Measurements from ENCODE around the gene SIM1.

Gene SIM1, protein sequence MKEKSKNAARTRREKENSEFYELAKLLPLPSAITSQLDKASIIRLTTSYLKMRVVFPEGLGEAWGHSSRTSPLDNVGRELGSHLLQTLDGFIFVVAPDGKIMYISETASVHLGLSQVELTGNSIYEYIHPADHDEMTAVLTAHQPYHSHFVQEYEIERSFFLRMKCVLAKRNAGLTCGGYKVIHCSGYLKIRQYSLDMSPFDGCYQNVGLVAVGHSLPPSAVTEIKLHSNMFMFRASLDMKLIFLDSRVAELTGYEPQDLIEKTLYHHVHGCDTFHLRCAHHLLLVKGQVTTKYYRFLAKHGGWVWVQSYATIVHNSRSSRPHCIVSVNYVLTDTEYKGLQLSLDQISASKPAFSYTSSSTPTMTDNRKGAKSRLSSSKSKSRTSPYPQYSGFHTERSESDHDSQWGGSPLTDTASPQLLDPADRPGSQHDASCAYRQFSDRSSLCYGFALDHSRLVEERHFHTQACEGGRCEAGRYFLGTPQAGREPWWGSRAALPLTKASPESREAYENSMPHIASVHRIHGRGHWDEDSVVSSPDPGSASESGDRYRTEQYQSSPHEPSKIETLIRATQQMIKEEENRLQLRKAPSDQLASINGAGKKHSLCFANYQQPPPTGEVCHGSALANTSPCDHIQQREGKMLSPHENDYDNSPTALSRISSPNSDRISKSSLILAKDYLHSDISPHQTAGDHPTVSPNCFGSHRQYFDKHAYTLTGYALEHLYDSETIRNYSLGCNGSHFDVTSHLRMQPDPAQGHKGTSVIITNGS
- 0 to 1.3 reads per million in 2 donors for total RNA-seq

DNA sequence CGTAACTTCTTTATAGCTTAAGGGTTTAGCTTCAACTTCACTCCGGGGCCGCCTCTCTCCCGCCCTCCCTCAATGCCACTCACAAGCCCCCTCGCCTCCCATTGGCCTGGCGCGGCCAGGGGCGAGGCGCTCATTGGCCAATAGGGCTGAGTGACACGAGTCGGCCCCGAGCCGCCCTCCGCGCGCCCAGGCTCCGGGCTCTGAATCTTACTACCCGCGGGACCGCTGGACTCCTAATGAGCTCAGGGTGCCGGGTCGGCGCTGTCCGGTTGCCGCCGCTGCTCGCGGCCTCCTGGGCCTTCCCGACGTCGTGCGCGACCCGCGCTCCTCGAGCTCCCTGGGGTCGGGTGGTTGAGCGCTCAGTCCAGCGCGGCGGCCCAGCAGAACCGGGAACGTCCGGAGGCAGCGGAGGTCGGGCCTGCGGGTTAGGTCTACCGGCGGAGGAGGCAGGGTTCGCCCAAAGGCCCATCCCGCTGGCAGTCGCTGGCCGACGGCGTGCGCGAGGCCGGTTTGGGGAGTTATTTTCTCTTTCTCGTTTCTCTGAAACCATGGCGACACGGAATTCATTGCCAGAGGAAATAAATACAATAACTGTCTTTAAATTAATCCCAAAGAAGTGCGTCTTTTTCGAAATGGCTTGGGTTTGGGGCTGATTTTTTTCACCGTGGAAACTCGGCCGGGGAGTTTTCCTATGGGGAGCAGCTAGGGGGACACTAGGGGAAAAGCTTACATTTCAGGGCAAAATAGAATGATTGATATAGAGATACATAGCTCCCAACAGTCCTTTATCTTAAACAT, at the start of gene SIM1:
Gene SIM1, minus strand, starts transcription at position 19 of the 798 bp plus-strand sequence. CDS start 1,453 bp downstream, outside the sequence.
- DNase-seq = peak in 1 of 5 experiments; percentile 73

DNA sequence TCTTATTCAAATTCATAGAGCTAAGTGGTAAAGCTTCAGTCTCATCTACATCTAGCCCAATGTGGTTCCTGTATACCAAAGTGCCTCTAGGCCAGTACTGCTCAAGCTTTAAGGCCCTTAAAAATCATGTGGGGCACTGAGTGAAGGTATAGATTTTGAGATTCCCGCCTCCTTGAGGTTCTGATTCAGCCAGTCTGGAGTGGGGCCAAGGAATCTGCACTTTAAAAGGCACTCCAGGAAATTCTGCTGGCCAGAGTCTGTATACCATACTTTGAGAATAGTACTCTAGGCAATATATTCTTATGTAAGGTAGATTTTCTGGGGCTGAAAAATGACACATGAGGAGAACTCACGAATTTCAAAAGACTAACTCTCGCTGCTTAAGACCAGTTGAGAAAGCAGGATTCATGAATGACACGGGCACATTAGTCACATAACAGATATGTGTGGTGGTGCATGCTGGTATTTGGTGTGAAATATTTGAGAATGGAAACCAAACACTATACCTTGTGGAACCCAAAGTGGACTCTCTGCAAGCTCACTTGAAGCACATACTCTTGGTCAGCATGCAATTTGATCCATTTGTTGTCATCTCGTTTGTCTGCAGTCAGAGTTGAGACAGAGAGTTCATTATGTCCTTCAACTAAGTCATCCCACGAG, 47.6 kb upstream of the SIM1 start:
- DNase-seq = no peak

DNA sequence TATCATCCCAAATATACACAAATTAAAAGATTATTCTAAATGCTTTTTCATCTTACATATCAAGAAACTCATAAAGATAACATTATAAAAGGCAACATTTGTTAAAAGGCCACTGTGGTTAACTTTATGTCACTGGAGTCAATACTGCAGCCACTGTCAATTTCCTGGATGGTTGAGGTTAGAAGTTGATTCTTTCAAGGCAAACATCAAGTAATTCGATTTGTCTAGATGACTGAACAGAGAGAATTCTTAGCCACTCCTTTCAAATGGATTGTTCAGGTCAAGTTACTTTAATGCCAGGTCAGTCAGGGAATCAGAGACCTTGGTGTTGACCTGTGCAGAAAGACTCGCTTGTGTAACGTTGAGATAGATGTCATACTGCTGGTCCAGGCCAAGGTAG, 44.4 kb upstream of the SIM1 start:
- DNase-seq = peak in 1 of 5 experiments; percentile 10

DNA sequence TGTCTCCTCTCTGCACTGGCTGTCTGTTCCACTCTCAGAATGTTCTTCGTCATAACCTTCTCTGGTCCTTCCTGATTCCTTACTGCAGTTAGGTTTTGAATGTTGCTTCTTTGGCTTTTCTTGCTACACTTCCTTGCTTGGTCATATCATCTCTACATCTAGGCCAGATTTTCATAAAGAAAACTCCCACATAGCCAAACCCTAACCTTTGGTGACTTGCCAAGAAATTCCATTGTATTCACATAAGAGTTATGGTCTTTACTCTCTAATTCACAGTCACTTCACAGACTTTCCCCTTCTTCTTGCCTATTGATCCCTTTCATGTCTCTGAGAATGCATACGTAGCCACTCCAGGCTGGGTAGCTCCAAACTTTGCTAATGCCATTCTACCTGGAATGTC, 41.9 kb upstream of the SIM1 start:
- DNase-seq = no peak

DNA sequence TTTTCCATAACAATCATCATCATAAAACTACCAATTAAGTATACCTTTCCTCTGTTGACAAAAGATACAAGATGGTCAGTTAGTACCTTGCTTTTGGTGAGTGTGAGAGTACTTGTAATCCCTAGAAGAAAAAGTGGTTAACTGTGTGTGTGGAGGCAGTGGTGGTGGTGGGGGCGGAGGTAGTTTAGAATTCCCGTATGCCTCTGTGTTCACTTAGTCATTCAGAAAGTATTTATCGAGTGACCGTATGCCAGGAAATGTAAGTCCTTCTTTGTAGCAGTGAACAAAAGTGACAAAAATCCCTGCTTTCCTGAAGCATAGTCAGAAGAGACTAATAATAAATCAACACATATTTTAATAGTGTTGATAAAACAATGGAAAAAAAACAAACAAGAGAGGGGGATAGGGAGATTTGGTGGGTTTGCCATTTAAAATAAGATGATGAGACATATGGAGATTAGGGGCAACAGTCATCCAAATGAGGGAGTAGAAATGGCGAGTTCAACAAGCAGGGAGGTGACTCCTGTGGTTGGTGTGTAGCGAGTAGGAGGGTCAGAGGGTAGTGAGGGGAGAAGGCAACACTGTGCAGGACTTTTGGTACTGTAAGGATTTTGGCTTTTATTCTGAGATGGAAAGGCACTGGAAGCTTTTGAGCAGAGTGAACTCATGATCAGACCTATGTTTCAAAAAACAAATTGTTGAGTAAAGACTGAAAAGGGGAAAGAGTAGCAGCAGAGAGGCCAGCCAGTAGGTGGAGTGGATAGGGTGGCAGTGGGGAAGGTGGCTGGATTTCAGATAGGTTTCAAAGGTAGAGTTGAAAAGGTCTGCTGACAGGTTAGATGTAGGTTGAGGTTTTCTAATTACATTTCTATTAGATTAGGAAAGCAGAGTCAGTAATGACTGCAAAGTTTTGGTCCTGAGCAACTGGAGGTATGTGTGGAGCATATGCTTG, 40.3 kb upstream of the SIM1 start:
- DNase-seq = no peak

DNA sequence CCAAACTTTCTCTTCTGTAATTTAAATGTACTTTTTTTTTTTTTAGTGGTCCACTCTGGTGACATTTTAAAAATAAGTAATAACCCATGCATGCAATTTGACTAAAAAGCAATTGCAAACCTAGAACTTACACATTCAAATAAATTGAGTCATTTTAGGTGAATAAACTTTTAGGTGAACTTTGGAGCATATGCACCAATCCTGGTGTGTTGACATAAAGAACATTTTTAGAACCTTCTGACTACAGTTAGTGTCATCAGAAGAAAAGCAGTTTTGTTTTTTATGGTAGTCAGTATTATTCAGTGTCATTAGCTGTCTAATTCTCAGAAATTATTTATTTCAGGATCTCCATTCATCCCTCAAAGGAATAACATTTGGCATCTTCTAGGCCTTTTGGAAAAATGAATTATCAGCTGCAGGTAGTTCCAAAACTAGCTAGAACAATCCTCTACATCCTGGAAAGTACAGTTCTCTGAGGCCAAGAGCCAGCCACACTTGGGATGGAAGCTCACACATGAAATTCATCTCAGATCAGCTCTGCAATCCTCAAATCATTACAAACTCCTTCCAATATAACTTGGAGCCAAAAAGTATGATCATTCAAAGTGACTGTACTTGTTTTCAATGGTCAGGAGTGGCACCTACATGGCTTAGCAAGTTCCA, 38.5 kb upstream of the SIM1 start:
- DNase-seq = no peak

DNA sequence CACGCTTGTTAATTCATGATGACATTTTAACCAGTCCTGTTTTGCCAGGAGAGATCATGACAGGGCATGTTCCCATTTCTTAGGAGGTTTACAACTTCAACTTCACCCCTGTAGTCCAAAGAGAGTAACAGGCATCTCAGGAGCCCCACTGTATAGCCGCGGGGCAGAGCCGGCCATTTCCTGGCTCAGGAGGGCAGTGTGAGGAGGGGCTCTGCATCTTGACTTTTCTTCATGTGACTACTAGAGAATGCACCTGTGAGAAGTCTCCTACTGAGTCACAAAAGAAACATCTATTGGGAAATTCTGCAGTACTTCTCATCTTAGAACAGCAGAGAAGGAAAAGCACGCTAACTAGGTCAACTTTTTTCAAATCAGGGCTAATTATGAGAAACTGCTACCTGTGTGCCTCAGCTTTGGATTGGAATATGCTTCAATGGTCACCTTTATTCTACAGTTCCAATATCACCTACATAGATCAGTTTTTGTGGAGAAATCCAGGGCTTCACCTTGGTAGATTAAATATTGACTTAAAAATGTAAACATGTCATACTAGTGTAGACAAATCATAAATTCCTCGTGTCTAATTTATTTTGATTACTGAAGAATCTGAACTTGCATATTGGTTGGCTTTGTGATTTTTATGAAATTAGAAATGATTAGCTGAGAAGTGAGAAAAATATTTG, 28.6 kb upstream of the SIM1 start:
- no peak for DNase-seq

DNA sequence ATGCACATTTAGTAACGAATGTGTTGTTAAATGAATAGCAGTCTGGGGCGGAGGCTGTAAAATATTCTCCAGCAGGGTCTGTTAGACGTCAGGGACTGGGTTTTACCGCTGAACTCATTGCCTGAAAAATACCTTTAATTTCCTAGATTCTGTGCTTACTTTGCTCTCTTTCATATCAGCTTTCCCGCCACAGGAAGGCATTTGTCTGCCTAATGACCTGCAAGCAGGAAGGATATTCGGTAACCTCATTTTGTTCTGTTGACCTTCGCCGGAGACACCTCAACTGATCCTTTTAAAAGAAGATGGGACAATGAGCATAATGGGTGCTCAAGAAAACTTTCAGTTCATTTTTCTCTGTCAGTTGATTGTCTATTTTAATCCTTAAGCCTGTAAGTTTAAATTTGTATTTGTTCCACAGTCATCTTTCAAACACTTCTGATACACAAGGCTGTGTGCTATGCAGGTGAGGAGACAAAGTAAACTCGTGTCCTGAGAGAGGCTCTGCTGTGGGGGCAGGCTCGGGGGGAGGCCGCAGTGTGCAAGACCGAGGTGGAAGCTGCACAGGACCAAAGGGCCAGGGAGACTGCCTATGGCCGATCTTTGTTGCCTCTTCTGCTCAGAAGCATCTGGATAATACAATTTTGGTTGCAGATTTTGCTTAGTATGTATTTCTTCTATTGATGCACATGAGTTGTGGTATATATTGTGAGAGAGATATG, 27.4 kb upstream of the SIM1 start:
- DNase-seq = no peak

DNA sequence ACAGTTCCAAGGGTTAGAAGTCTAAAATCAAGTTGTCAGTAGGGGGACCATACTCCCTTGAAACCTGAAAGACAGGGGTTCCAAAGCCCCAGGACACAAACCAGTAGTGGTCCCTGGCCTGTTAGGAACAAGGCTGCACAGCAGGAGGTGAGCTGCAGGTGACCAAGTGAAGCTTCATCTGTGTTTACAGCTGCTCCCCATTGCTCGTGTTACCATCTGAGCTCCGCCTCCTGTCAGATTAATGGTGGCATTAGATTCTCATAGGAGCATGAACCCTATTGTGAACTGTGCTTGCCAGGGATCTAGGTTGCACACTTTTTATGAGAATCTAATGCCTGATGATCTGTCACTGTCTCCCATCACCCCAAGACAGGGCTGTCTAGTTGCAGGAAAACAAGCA, 25.3 kb upstream of the SIM1 start:
- no peak for DNase-seq

DNA sequence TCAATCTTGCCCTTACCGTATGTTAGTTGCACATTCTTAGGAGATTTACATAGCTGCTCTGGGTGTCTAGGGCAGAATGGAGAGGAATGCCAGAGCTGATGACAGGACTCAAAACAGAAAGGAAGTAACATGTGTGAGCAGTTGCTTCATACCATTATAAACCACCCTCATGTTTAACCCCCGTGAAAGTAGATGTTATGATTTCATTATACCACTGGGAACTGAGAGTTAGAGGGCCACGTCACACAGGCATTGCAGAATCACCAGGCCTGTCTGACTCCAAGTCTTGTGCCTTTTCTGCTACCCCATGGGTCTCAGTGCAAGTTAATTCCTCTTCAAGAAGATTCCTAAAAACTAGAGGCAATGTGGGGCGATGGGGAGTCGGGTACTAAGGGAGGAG, 23.5 kb upstream of the SIM1 start:
- no peak for DNase-seq

DNA sequence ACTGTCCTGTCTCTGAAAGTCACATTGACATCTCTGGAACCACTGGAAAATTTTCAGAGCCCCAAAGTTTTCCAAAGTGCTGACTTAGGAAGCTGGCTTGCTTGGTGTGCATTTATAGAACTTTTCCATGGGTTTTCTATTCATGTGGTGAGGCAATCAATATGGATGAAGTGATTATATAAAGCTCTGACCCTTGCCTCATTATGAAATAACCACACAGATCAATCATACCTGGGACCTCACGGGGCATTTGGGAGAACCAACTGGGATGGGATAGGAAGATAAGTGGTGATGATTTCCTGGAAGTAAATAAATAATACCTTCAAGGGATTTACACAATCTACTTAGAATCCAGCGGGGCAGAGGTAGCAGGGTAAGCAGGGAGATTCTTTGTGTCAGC, 22.9 kb upstream of the SIM1 start:
- no peak for DNase-seq

DNA sequence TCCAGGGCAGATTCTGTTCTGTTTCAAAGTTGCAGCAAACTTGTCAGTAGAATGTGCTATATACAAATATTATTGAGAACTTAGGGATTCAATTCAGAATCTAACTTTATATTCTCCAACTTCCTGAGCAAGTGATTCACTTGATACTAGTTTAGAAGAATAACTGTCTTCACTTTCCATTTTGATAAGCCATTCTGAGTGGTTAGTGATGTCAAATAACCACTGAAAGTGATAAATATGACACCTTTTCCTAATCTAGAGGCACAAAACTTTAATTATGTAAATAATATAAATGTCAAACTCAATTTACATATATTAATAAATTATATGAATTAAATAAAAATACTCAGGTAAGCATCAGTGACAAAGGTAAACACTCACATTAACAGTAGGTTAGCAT, 20.5 kb upstream of the SIM1 start:
- DNase-seq = no peak

DNA sequence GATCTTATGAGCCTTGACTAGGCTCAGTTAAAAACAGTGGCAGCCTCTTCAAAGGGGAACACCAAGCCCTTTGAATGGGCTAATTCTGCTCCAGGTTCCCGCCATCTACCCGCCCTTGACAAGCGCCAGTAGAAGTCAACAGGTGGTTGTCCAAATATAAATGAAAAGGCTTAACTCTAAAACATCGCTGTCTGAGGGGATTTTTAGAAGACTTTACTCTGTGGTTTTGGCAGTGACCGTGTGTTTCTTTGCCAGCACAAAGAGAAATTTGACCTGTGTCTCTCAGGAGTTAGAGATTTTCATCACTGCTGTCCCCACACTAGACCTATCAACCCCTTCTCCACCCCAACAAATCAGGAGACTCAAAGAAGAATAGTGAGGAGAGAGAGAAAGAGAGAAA, 19.8 kb upstream of the SIM1 start:
- no peak for DNase-seq

DNA sequence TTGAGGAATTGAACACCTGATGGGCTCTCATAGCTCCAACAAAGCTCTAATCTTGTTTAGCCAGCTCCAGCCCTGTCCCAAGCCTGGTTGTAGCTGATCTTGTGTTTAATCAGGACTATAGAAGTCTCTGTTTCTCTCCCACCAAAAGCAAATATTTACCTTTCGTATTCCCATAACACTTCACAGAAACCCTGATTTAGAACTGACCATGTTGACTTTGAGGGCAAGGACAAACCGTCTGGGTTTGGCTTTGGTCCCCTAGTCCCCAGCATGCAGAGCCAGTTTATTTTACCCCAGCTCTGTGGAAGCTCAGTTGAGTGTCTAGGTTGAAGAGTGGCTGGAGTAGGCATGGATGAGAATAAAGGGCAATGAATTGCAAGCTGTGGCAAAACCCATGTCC, 18.0 kb upstream of the SIM1 start:
- no peak for DNase-seq

DNA sequence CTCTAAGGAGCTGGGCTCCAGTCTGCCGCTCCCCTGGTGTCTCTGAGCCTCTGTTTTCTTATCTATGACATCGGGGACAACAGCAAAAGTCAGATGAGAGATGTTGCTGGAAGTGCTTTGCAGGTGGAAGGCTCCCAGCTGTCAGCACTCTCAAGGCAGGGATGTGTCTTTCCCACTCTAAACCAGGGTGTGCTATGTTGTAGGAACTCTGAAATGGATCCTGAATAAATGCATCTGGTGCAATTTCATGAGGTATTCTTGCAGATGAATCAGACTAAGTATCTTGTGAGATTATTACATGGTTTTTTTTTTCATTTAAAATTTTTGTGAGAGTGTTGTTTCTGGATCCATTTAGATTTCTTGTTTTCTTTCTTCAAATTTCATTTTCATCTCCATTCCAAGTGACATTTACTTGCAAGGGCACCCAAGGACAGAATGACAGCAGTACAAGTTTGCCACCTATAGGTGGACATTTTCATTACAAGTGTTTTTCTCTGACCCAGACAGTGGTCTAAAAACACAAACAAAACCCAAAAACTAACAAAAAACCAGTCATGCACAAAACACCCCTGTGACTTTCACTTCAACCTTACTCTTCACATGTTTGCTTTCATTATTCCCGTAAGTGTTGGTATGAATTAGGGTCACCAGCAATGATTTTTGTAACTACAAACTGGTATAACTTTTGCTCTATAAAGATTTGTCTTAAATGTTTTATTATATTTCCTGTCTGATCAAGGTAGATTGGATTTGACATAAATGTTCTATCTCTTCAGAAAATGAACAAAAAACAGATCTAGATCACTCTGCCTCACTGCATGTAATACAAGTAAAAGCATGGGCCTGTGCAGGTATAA, 14.7 kb upstream of the SIM1 start:
- DNase-seq = peak in 1 of 5 experiments; percentile 70

DNA sequence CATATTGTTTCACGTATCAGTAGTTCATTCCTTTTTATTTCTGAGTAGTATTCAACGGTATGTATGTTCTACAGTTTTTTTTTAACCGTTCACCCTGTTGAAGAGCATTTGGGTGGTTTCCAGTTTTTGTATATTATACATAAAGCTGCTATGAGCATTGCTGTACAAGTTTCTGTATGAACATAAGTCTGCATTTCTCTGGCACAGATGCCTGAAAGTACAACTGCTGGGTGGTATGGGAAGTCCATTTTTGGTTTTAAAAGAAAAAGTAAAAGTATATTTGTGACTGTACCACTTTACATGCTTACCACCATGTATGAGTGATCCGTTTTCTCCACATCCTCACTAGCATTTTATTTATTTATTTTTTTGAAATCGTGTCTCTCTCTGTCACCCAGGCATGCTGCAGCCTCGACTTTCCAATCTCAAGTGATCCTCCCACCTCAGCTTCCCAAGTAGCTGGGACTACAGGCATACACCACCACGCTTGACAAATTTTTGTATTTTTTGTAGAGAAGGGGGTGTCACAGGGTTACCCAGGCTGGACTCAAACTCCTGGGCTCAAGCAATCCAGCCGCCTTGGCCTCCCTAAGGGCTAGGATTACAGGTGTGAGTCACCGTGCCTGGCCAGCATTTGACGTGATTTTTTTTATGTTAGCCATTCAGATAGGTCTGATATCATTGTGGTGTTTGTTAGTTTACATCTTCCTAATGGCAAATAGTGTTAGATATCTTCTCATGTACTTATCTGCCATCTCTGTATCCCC, 11.0 kb upstream of the SIM1 start:
- DNase-seq = peak in 1 of 5 experiments; percentile 86

DNA sequence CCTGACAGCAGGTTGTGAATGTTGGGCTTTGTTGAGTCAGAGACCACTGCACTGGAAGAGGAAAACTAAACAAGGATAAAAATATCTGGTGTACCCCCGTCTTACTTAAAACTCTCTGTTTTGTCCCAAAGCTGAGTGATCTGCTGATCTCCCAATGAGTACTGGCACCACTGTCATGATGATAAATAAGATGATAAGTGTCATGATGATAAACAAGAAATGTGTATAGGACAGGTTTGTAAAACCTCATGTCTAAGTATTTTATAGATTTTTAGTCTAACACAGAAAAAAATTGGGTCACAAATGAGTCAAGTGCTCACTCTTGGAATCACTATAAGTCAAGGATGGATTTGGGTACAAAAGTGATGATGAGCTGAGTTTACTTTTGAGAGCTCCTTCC, 8.5 kb upstream of the SIM1 start:
- DNase-seq = peak in 1 of 5 experiments; percentile 59

DNA sequence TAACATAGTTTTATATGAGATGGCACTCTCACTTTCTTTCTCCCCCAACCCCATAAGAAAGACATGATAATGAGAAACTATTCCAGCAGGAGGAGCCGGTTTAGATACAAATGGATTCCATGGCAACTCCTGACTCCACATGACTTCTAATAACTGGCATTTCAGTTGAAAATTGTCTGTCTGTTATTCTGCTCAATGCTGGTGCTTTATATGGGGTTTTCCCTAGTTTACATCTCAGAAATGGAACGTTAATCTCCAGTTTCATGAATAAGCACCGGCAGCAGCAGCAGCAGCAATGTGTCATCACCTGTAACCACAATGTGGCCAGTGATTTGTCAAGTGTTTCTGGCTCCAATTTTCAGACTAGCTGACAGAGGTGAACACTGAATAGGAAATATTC, 8.0 kb upstream of the SIM1 start:
- DNase-seq = peak in 1 of 5 experiments; percentile 92

All from T-helper 2 cell (primary cell).